ENCODE data around the gene AGBL4. TPM values are rescaled to one million over a fixed set of nuclear protein-coding genes. Genes with fewer than 3 reads are reported as not detected.

Gene AGBL4
- total and polyA plus RNA-seq, 9 of the 15 experiments (the other 6 are each of a cell fraction or from before 2014, with no cell fraction given), result 0.11 TPM; not detected in 7

- Histone ChIP-seq H2AFZ (ENCODE audit: low read depth, low read length) (no peak overlapping the region), H4K20me1 (replicated peaks; ENCODE audit: control insufficient read depth, insufficient read depth, low read length) (no peaks in the 10 kb centered on the region), H3K36me3 (ENCODE audit: control insufficient read depth, insufficient read depth, low read length) (no peaks in the 10 kb centered on the region), H3K27me3 (ENCODE audit: control insufficient read depth in 2 of 2, insufficient read depth in 2 of 2, low read length in 2 of 2) (no peaks in the 10 kb centered on the region), H3K4me2 (ENCODE audit: insufficient read depth, low read length) (no peak overlapping the region), H3K27ac (ENCODE audit: extremely low read depth, low read depth, low read length) (no peak overlapping the region), H3K9me1 (ENCODE audit: control insufficient read depth, insufficient read depth, low read length) (no peaks in the 10 kb centered on the region), H3K9me3 (replicated peaks; ENCODE audit: control insufficient read depth, insufficient read depth, low read depth, low read length) (no peaks in the 10 kb centered on the region), H3K9ac (ENCODE audit: insufficient read depth in 1 of 2, low read depth in 2 of 2, low read length in 2 of 2) (no peak overlapping the region), H3K4me1 (replicated peaks in 1 of 2; ENCODE audit: control insufficient read depth in 2 of 2, insufficient read depth in 2 of 2, low read length in 2 of 2) (no peaks in the 10 kb centered on the region), H3K79me2 (ENCODE audit: control insufficient read depth, insufficient read depth, low read length) (no peaks in the 10 kb centered on the region), H3K4me3 (no peak overlapping the region)
- TF ChIP-seq U2AF1 (optimal IDR thresholded peaks at IDR 0.05; ENCODE audit: low read depth, low read length) (no peak), SREBF1 (IDR thresholded peaks at IDR 0.05; ENCODE audit: borderline replicate concordance, low read depth, low read length) (no peak), RCOR1 (IDR thresholded peaks at IDR 0.05; ENCODE audit: borderline replicate concordance in 1 of 2, low read depth in 2 of 2, low read length in 2 of 2) (no peak), ZNF324 (CRISPR knock-in tag; IDR thresholded peaks at IDR 0.05) (no peak), PATZ1 (CRISPR knock-in tag; IDR thresholded peaks at IDR 0.05; ENCODE audit: borderline replicate concordance) (no peak), ZNF695 (CRISPR knock-in tag; IDR thresholded peaks at IDR 0.05) (no peak), BCLAF1 (IDR thresholded peaks at IDR 0.05; ENCODE audit: borderline replicate concordance in 1 of 2, control insufficient read depth in 1 of 2, low read depth in 2 of 2, low read length in 1 of 2) (no peak), E2F3 (CRISPR knock-in tag; IDR thresholded peaks at IDR 0.05) (no peak), MEIS2 (IDR thresholded peaks at IDR 0.05; ENCODE audit: partially characterized antibody) (no peak), SPI1 (IDR thresholded peaks at IDR 0.05; ENCODE audit: borderline replicate concordance, low read depth, low read length) (no peak), ZNF785 (CRISPR knock-in tag; IDR thresholded peaks at IDR 0.05) (no peak), POLR3A (IDR thresholded peaks at IDR 0.05; ENCODE audit: borderline replicate concordance, extremely low read depth, insufficient read depth, insufficient read length) (no peak), BHLHE40 (IDR thresholded peaks at IDR 0.05; ENCODE audit: low read length) (no peak), SRSF7 (optimal IDR thresholded peaks at IDR 0.05; ENCODE audit: low read depth, low read length) (no peak)
- CTCF ChIA-PET (ENCODE audit: low intra/inter-chr PET ratio), result no interaction called here
- POLR2A ChIA-PET, result no interaction called here
- DNase-seq (ENCODE audit: extremely low read depth in 1 of 4, low spot score in 3 of 4) (no peak), FAIRE-seq (no peak), ATAC-seq (no peak)
- intact Hi-C loops (cut with micrococcal nuclease) (no loop called here), in situ Hi-C loops (cut with MboI) (no loop called here)
- BruUV-seq (replicated peaks), result no TSS peak
- WGBS (ENCODE audit: insufficient coverage, low coverage, missing lambda C conversion rate), result 0% methylated on average over 1 of the region's 1 CpG
Measured at GRCh38 chr1:48506870-48507269, 1516.9 kb downstream of the AGBL4 start.
